Measurements from ENCODE around the gene CCSER1. TPM values are rescaled to one million over a fixed set of nuclear protein-coding genes. Genes with fewer than 3 reads are reported as not detected.
"Not testable (repeated sequence)": the region's sequence is repeated elsewhere in the genome, so short reads cannot be mapped to it uniquely, and the experiment has no call there.

The CCSER1 gene
- total RNA-seq, 1 donor from 2014 or later, result 11.9 TPM

DNA sequence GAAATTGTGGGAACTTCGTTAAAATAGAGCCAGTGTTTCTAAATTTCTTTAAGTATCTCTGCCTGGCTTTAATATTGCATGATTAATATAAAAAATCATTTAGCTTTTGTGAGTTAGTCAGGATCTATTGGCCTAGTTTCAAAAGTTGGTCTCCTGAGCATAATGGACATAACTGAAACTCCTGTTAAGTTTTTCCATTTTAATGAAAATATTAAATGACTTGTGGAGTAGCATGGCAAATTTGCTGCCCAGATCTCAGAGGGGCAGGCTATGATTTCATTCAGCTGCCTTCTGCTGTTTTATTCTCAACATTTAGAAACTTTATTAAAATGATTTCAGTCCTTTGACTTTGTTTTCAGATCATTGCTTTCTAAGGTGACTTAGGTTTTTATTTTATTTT, 1213.6 kb downstream of the CCSER1 start:
- Mint-ChIP-seq H3K4me1 (no peaks in the 10 kb centered on the region), H3K27ac (ENCODE audit: unreplicated experiment) (no peak overlapping the region), H3K36me3 (ENCODE audit: low read depth) (no peaks in the 10 kb centered on the region), H3K4me3 (no peak overlapping the region), H3K27me3 (ENCODE audit: low read depth) (no peaks in the 10 kb centered on the region), H3K9me3 (no peaks in the 10 kb centered on the region)
- TF ChIP-seq CTCF (conservative IDR thresholded peaks at IDR 0.05), result no peak
- DNase-seq (ENCODE audit: low read depth, low spot score), result no peak

GRCh38 chr4:91345632-91346031, 1218.4 kb downstream of the CCSER1 start:
- Mint-ChIP-seq H3K27me3 (ENCODE audit: low read depth) (no peaks in the 10 kb centered on the region), H3K4me3 (no peak overlapping the region), H3K4me1 (no peaks in the 10 kb centered on the region), H3K9me3 (peaks cover 5% of the 10 kb centered on the region), H3K36me3 (ENCODE audit: low read depth) (no peaks in the 10 kb centered on the region), H3K27ac (ENCODE audit: unreplicated experiment) (no peak overlapping the region)
- DNase-seq (ENCODE audit: low read depth, low spot score), result no peak
- TF ChIP-seq CTCF (conservative IDR thresholded peaks at IDR 0.05), result no peak

DNA sequence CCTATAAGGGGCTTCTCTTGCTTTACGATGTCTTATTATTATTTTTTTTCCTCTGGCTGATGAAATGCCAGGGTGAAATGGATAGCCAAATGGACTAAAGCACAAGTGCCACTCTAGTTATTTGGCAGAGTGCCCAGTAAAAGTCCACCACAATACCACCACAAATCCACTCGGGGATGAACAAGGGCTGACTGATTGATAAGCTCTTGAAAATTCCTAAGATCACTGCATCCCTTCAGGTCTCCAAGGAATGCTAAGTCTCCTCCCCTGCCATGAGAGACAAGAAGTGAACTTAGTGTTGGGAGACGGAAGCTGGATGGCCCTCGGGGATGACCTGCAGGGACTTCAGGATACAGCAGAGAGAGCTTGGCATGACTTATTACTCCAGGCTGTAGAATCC, 1229.3 kb downstream of the CCSER1 start:
- H3K9me3 Mint-ChIP-seq, result not testable (repeated sequence)

GRCh38 chr4:91358016-91358415, 1230.8 kb downstream of the CCSER1 start:
- H3K36me3 Mint-ChIP-seq (ENCODE audit: low read depth); H3K27ac Mint-ChIP-seq (ENCODE audit: unreplicated experiment); H3K9me3 Mint-ChIP-seq; DNase-seq (ENCODE audit: low read depth, low spot score); H3K27me3 Mint-ChIP-seq (ENCODE audit: low read depth); H3K4me3 Mint-ChIP-seq; H3K4me1 Mint-ChIP-seq: not testable (repeated sequence)

More for the DNA sequence above, 1229.3 kb downstream of the CCSER1 start:
- H3K4me1 Mint-ChIP-seq; H3K27ac Mint-ChIP-seq (ENCODE audit: unreplicated experiment); H3K36me3 Mint-ChIP-seq (ENCODE audit: low read depth); H3K4me3 Mint-ChIP-seq; H3K27me3 Mint-ChIP-seq (ENCODE audit: low read depth); DNase-seq (ENCODE audit: low read depth, low spot score): not testable (repeated sequence)

- not testable (repeated sequence) for H3K27me3 Mint-ChIP-seq (ENCODE audit: low read depth); H3K9me3 Mint-ChIP-seq; H3K36me3 Mint-ChIP-seq (ENCODE audit: low read depth); H3K4me1 Mint-ChIP-seq; DNase-seq (ENCODE audit: low read depth, low spot score); H3K27ac Mint-ChIP-seq (ENCODE audit: unreplicated experiment); H3K4me3 Mint-ChIP-seq
These were observed 1231.4 kb downstream of the CCSER1 start for GRCh38 chr4:91358621-91359020.

DNA sequence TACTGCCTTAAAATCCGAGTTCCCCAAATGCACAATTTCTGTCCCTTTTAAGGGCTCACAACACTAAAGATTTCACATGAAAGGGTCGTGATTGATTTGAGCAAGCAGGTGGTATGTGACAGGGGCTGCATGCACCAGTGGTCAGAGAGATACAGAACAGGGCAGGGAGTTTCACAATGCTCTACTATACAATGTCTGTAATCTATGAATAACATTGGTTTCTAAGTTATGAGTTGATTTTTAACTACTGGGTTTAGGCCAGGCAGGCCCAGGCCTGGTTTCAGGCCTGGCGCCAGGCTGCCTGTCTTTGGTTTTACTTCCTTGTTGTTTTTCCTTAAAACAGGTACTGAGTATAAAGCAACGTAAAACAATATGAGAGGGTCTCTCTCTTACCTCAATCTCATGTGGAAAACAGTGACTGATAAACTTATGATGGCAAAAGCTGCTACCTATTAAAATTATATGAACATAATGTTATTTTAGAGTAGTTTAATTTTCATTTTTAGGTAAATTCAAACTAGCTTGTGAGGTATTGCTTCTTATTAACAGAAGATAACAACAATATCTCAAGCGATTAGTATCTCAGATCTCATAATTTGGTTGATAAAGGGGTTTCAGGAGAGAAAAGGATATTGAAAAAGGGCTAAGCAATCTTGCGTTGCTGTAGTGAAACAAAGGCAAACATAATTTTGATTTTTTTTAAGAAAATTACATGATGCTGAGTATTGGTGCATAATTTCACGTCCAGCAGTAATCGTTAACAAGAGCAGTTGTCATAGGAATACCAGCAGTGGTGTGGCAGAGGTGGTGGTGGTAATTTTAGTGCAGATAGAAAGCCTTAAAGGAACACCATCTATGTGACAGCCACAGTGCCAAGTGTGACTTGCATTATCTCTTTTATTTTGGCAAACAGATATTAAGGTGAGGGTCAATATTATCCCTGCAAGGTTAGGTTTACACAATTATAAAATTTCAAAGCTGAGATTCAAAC, 1232.1 kb downstream of the CCSER1 start:
- Mint-ChIP-seq H3K27ac (ENCODE audit: unreplicated experiment) (no peak overlapping the region), H3K36me3 (ENCODE audit: low read depth) (no peaks in the 10 kb centered on the region), H3K4me3 (no peak overlapping the region), H3K4me1 (no peaks in the 10 kb centered on the region), H3K9me3 (no peaks in the 10 kb centered on the region), H3K27me3 (ENCODE audit: low read depth) (no peaks in the 10 kb centered on the region)
- no peak for TF ChIP-seq CTCF (conservative IDR thresholded peaks at IDR 0.05)
- DNase-seq (ENCODE audit: low read depth, low spot score), result no peak

- Mint-ChIP-seq H3K9me3 (no peaks in the 10 kb centered on the region), H3K27ac (ENCODE audit: unreplicated experiment) (no peak overlapping the region), H3K27me3 (ENCODE audit: low read depth) (no peaks in the 10 kb centered on the region), H3K4me3 (no peak overlapping the region), H3K4me1 (no peaks in the 10 kb centered on the region), H3K36me3 (ENCODE audit: low read depth) (no peaks in the 10 kb centered on the region)
- no peak for DNase-seq (ENCODE audit: low read depth, low spot score)
- no peak for TF ChIP-seq CTCF (conservative IDR thresholded peaks at IDR 0.05)
These were observed 1234.9 kb downstream of the CCSER1 start for GRCh38 chr4:91362125-91362524.
